PFSK-1 (cell line): ENCODE results near the gene DNAH10.

Experiments
- FOXP2 ChIP-seq: optimal IDR thresholded peaks from 2 replicates; pipeline ENCODE3; 2011; ENCODE audit warnings: borderline replicate concordance, control low read depth, inconsistent platforms; ENCODE audit not compliant: insufficient read depth; ENCODE audit errors: extremely low read length, extremely low read depth
- POLR2AphosphoS5 ChIP-seq: IDR thresholded peaks from 2 replicates; pipeline ENCODE4 v1.6.1; 2012; ENCODE audit warnings: low read depth, mild to moderate bottlenecking, control low read depth, low read length, moderate library complexity
- REST ChIP-seq, 2 experiments: IDR thresholded peaks; 2 replicates each; pipeline versions ENCODE4 v1.6.1 to v1.8.0; 2011 to 2012; ENCODE audit warnings: low read depth in 2 of 2, low read length in 2 of 2, control low read depth in 1 of 2, inconsistent platforms in 1 of 2, mild to moderate bottlenecking in 1 of 2, moderate library complexity in 1 of 2; ENCODE audit not compliant: insufficient read depth in 1 of 2
- SIN3A ChIP-seq: IDR thresholded peaks from 2 replicates; pipeline ENCODE4 v1.6.1; 2012; ENCODE audit warnings: mild to moderate bottlenecking, low read length, moderate library complexity, borderline replicate concordance; ENCODE audit not compliant: insufficient read depth
- TAF1 ChIP-seq: IDR thresholded peaks from 2 replicates; pipeline ENCODE4 v1.6.1; 2012; ENCODE audit warnings: low read length, control low read depth, borderline replicate concordance; ENCODE audit not compliant: insufficient read depth

Gene DNAH10

GRCh38 chr12:123890536-123890902 is 128.4 kb downstream of the DNAH10 start:
- TF ChIP-seq REST (IDR thresholded peaks at IDR 0.05; ENCODE audit: insufficient read depth in 1 of 2, low read depth in 2 of 2, low read length in 2 of 2) (no peak), SIN3A (no peak), POLR2AphosphoS5 (no peak), TAF1 (no peak), FOXP2 (no peak)

GRCh38 chr12:123891011-123891410 is 128.9 kb downstream of the DNAH10 start:
- TF ChIP-seq FOXP2: no peak
- TF ChIP-seq SIN3A: no peak

DNA sequence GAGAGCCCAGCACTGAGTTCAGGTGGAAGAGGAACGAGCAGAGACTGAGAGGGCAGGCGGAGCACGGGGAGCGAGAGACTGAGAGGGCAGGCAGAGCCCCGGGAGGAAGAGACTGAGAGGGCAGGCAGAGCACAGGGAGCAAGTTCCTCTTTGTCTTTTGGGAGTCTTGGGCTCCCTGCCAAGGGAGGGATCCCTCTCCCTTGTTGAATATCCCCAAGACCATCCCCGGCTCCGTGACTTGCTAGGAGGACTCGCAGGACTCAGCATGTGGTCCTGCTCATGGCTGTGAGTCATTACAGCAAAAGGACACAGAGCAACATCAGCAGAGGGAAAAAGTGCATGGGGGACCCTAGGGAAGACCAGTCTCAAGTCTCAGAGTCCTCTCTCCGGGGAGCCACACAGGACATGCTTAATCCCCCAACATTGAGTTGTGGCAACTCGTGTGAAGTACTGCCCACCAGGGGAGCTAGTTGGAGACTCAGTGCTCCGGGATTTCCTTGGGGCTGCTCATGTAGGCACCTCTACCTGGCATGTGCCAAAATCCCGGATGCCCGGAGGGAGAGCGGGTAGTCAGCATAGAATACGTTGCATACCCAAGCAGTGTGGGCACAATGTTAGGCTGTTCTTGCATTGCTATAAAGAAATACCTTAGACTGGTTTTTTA is 129.5 kb downstream of the DNAH10 start:
- TF ChIP-seq FOXP2 (no peak), POLR2AphosphoS5 (no peak), REST (IDR thresholded peaks at IDR 0.05; ENCODE audit: insufficient read depth in 1 of 2, low read depth in 2 of 2, low read length in 2 of 2) (no peak), TAF1 (no peak)

DNA sequence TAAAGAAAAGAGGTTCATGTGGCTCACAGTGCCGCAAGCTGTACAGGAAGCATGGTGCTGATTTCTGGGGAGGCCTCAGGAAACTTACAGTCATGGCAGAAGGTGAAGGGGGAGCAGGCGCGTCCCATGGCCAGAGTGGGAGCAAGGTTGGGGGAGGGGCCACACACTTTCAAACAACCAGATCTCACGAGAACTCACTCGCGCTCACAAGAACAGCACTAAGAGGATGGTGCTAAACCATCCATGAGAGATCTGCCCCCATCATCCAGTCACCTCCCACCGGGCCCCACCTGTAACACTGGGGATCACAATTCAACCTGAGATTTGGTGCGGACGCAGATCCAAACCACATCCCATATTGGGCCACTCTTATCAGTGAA is 130.1 kb downstream of the DNAH10 start:
- TF ChIP-seq SIN3A (no peak), TAF1 (no peak), FOXP2 (no peak), REST (IDR thresholded peaks at IDR 0.05; ENCODE audit: insufficient read depth in 1 of 2, low read depth in 2 of 2, low read length in 2 of 2) (no peak), POLR2AphosphoS5 (no peak)

DNA sequence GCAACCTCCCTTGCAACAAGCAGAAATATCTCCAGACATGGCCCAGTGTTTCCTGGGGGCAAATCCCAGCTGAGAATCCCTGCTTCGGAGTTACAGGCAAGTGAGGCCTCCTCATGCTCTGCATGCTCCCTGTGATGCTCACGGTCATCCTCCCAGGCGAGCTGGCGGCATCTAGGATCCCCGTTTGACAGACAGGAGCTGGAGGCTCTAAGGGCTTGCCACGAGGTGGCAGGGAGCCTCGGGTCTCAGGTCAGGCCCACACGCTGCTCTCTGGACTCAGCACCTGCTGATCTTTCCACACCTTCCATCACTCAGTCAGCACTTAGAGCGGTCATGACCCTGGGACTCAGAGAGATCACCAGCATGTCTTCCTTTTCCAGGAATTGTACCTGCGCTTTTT is 130.8 kb downstream of the DNAH10 start:
- no peak for TF ChIP-seq REST (IDR thresholded peaks at IDR 0.05; ENCODE audit: insufficient read depth in 1 of 2, low read depth in 2 of 2, low read length in 2 of 2)
- TF ChIP-seq TAF1: no peak
- no peak for TF ChIP-seq SIN3A
- no peak for TF ChIP-seq POLR2AphosphoS5
- TF ChIP-seq FOXP2: no peak
